ENCODE results near the gene USP5. TPM values are rescaled to one million over a fixed set of nuclear protein-coding genes. Genes with fewer than 3 reads are reported as not detected.
A peak's percentile ranks its signal among the peaks of the same experiment; 100 is the strongest.

USP5 gene
- total RNA-seq, 1 donor: 77.1 TPM

DNA sequence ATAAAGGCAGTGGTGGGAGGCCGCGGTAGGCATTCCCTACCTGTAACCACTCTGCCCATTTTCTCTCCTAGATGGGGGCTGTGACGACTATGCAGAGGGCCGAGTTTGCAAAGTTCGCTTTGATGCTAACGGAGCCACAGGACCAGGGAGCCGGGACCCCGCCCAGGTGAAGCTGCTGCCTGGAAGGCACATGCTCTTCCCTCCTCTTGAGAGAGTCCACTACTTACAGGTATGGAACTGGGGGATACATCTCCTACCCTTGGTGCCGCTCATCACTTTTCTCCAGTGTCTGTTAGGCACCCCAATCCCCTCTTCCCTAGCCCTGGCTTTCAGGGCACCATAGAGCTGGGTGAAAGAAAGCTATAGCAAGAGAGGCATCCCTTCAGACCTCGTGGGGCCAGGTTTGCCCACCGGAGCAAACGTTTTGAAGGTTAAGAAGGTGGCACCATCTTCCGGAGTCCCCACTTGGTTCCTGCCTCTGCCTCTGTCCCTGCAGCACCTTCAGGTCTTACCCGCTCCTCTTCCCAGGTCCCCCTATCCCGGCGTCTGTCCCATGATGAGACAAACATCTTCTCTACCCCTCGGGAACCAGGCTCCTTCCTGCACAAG, 25.7 kb upstream of the USP5 start:
- Histone ChIP-seq H4K20me1 (ENCODE audit: insufficient read depth, low read length) (peaks cover 5% of the 10 kb centered on the region), H3K4me1 (ENCODE audit: insufficient read depth, low read length) (peaks cover 26% of the 10 kb centered on the region), H3K9me3 (ENCODE audit: low read depth, low read length) (no peaks in the 10 kb centered on the region), H3K79me2 (ENCODE audit: insufficient read depth, low read length) (peaks cover 36% of the 10 kb centered on the region), H3K4me2 (ENCODE audit: insufficient read depth, low read length) (no peak overlapping the region), H2AFZ (ENCODE audit: low read length) (no peak overlapping the region), H3K27ac (ENCODE audit: low read depth, low read length) (no peak overlapping the region), H3K4me3 (ENCODE audit: insufficient read depth, low read length) (no peak overlapping the region), H3K36me3 (ENCODE audit: insufficient read depth, low read length) (peaks cover 8% of the 10 kb centered on the region), H3K27me3 (ENCODE audit: insufficient read depth, low read length) (peaks cover 9% of the 10 kb centered on the region)
- peak; percentile 54 for DNase-seq (ENCODE audit: insufficient read length, low spot score, missing footprints)
- TF ChIP-seq, protein P1, sequence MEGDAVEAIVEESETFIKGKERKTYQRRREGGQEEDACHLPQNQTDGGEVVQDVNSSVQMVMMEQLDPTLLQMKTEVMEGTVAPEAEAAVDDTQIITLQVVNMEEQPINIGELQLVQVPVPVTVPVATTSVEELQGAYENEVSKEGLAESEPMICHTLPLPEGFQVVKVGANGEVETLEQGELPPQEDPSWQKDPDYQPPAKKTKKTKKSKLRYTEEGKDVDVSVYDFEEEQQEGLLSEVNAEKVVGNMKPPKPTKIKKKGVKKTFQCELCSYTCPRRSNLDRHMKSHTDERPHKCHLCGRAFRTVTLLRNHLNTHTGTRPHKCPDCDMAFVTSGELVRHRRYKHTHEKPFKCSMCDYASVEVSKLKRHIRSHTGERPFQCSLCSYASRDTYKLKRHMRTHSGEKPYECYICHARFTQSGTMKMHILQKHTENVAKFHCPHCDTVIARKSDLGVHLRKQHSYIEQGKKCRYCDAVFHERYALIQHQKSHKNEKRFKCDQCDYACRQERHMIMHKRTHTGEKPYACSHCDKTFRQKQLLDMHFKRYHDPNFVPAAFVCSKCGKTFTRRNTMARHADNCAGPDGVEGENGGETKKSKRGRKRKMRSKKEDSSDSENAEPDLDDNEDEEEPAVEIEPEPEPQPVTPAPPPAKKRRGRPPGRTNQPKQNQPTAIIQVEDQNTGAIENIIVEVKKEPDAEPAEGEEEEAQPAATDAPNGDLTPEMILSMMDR (IDR thresholded peaks at IDR 0.05; ENCODE audit: extremely low read depth, low read depth, low read length): no peak

DNA sequence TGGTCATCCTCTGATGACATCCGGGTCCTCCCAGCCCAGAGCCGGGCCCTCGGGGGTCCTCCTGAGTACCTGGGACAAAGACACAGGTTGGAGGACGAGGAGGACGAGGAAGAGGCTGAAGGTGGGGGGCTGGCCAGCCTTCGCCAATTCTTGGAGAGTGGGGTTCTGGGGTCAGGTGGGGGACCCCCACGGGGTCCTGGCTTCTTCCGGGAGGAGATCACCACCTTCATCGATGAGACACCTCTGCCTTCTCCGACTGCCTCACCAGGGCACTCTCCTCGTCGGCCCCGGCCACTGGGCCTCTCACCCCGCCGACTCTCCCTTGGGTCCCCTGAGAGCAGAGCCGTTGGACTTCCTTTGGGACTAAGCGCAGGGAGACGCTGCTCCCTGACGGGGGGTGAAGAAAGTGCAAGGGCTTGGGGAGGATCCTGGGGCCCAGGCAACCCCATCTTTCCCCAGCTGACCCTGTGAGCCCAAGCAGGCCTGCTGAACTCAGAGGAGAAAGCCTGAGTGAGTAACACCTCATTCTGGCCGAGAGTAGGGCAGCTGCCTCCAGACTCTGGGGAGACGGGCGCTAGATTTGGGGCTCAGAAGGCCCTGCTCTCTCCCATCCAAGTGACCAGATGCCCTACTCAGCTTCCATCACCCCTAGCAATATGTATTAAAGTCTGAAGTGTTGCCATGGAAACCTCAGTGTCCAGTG, 25.1 kb upstream of the USP5 start:
- Histone ChIP-seq H3K79me2 (ENCODE audit: insufficient read depth, low read length) (peaks cover 39% of the 10 kb centered on the region), H3K4me3 (ENCODE audit: insufficient read depth, low read length) (peak overlapping the region; percentile 16), H3K9me3 (ENCODE audit: low read depth, low read length) (no peaks in the 10 kb centered on the region), H3K4me1 (ENCODE audit: insufficient read depth, low read length) (peaks cover 24% of the 10 kb centered on the region), H3K27me3 (ENCODE audit: insufficient read depth, low read length) (peaks cover 9% of the 10 kb centered on the region), H3K36me3 (ENCODE audit: insufficient read depth, low read length) (peaks cover 14% of the 10 kb centered on the region), H4K20me1 (ENCODE audit: insufficient read depth, low read length) (peaks cover 5% of the 10 kb centered on the region), H3K27ac (ENCODE audit: low read depth, low read length) (peak overlapping the region; percentile 8), H2AFZ (ENCODE audit: low read length) (peak overlapping the region; percentile 4), H3K4me2 (ENCODE audit: insufficient read depth, low read length) (peak overlapping the region; percentile 65)
- TF ChIP-seq, protein P1 (IDR thresholded peaks at IDR 0.05; ENCODE audit: extremely low read depth, low read depth, low read length): no peak
- peak; percentile 91 for DNase-seq (ENCODE audit: insufficient read length, low spot score, missing footprints)

DNA sequence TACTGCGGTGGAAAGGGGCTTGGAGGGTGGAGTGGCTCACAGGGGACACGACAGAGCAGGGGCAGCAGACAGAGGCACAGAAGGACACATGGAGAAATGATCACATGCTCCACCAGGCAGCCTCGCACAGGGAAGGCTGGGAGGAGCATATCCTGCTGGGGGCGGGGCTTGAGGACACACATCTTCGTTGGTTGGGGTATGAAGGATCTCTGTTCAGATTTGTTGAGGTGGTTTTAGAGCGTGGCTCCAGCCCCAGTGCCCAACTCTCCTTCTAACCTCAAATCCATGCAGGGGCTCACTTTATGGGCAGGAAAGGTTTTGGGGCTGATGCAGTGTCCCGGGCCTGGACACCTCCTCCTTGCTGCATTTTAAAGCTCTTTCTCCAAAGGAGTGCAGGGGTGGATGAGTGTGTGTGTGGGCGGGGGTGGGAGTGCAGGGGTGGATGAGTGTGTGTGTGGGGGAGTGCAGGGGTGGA, 24.5 kb upstream of the USP5 start:
- H3K79me2 ChIP-seq (ENCODE audit: insufficient read depth, low read length): peaks cover 40% of the 10 kb centered on the region
- TF ChIP-seq, protein P1 (IDR thresholded peaks at IDR 0.05; ENCODE audit: extremely low read depth, low read depth, low read length): no peak
- H3K4me3 ChIP-seq (ENCODE audit: insufficient read depth, low read length): peak overlapping the region; percentile 16
- peaks cover 20% of the 10 kb centered on the region for H3K36me3 ChIP-seq (ENCODE audit: insufficient read depth, low read length)
- H3K27me3 ChIP-seq (ENCODE audit: insufficient read depth, low read length): peaks cover 7% of the 10 kb centered on the region
- no peaks in the 10 kb centered on the region for H3K9me3 ChIP-seq (ENCODE audit: low read depth, low read length)
- peak overlapping the region; percentile 65 for H3K4me2 ChIP-seq (ENCODE audit: insufficient read depth, low read length)
- peaks cover 21% of the 10 kb centered on the region for H3K4me1 ChIP-seq (ENCODE audit: insufficient read depth, low read length)
- DNase-seq (ENCODE audit: insufficient read length, low spot score, missing footprints): peak; percentile 100
- H4K20me1 ChIP-seq (ENCODE audit: insufficient read depth, low read length): peaks cover 5% of the 10 kb centered on the region
- H2AFZ ChIP-seq (ENCODE audit: low read length): peak overlapping the region; percentile 4
- H3K27ac ChIP-seq (ENCODE audit: low read depth, low read length): peak overlapping the region; percentile 8

Data from osteoblast (primary cell).